ENCODE results near the gene PLOD1. TPM values are rescaled to one million over a fixed set of nuclear protein-coding genes. Genes with fewer than 3 reads are reported as not detected.

Gene PLOD1
- total RNA-seq, 1 experiment from 2014 or later = 80.2 TPM

GRCh38 chr1:11948822-11949458 lies 14.4 kb downstream of the PLOD1 start:
- CTCF ChIA-PET = no interaction called here
- Mint-ChIP-seq H3K9me3 (ENCODE audit: low read depth, unreplicated experiment) (no peaks in the 10 kb centered on the region), H3K4me1 (ENCODE audit: low read depth, unreplicated experiment) (no peaks in the 10 kb centered on the region), H3K36me3 (ENCODE audit: insufficient read depth, unreplicated experiment) (peaks cover 28% of the 10 kb centered on the region), H3K27me3 (ENCODE audit: unreplicated experiment) (no peaks in the 10 kb centered on the region), H3K4me3 (ENCODE audit: low read depth, unreplicated experiment) (no peak overlapping the region), H3K27ac (ENCODE audit: unreplicated experiment) (no peak overlapping the region)
- DNase-seq = no peak
- no peak for TF ChIP-seq CTCF (IDR thresholded peaks at IDR 0.05; ENCODE audit: unreplicated experiment)
- intact Hi-C loops (cut with micrococcal nuclease; ENCODE audit: unreplicated experiment) = no loop called here
- BruUV-seq (replicated peaks) = no TSS peak

GRCh38 chr1:11951901-11952300 lies 17.4 kb downstream of the PLOD1 start:
- H3K36me3 Mint-ChIP-seq (ENCODE audit: insufficient read depth, unreplicated experiment) = peaks cover 28% of the 10 kb centered on the region
- intact Hi-C loops (cut with micrococcal nuclease; ENCODE audit: unreplicated experiment) = no loop called here
- BruUV-seq (replicated peaks) = no TSS peak
- DNase-seq = no peak
- CTCF ChIA-PET = no interaction called here
- no peaks in the 10 kb centered on the region for H3K27me3 Mint-ChIP-seq (ENCODE audit: unreplicated experiment)
- no peak overlapping the region for H3K27ac Mint-ChIP-seq (ENCODE audit: unreplicated experiment)
- no peaks in the 10 kb centered on the region for H3K9me3 Mint-ChIP-seq (ENCODE audit: low read depth, unreplicated experiment)
- no peaks in the 10 kb centered on the region for H3K4me1 Mint-ChIP-seq (ENCODE audit: low read depth, unreplicated experiment)
- TF ChIP-seq CTCF (IDR thresholded peaks at IDR 0.05; ENCODE audit: unreplicated experiment) = no peak
- H3K4me3 Mint-ChIP-seq (ENCODE audit: low read depth, unreplicated experiment) = no peak overlapping the region

- no peak overlapping the region for H3K4me3 Mint-ChIP-seq (ENCODE audit: low read depth, unreplicated experiment)
- no peaks in the 10 kb centered on the region for H3K4me1 Mint-ChIP-seq (ENCODE audit: low read depth, unreplicated experiment)
- TF ChIP-seq CTCF (IDR thresholded peaks at IDR 0.05; ENCODE audit: unreplicated experiment) = no peak
- H3K9me3 Mint-ChIP-seq (ENCODE audit: low read depth, unreplicated experiment) = no peaks in the 10 kb centered on the region
- intact Hi-C loops (cut with micrococcal nuclease; ENCODE audit: unreplicated experiment) = no loop called here
- BruUV-seq (replicated peaks) = no TSS peak
- no peak overlapping the region for H3K27ac Mint-ChIP-seq (ENCODE audit: unreplicated experiment)
- DNase-seq = no peak
- H3K27me3 Mint-ChIP-seq (ENCODE audit: unreplicated experiment) = no peaks in the 10 kb centered on the region
- peaks cover 28% of the 10 kb centered on the region for H3K36me3 Mint-ChIP-seq (ENCODE audit: insufficient read depth, unreplicated experiment)
- CTCF ChIA-PET = interaction anchor here (0.8 kb wide), 1 partner anchor 14 kb away, joined by 4 read pairs; no protein-coding TSS in a partner anchor
Measured at GRCh38 chr1:11952455-11953109, 18.1 kb downstream of the PLOD1 start.

GRCh38 chr1:11955221-11955620 lies 20.7 kb downstream of the PLOD1 start:
- Mint-ChIP-seq H3K9me3 (ENCODE audit: low read depth, unreplicated experiment) (no peaks in the 10 kb centered on the region), H3K36me3 (ENCODE audit: insufficient read depth, unreplicated experiment) (peaks cover 25% of the 10 kb centered on the region), H3K4me1 (ENCODE audit: low read depth, unreplicated experiment) (no peaks in the 10 kb centered on the region), H3K27ac (ENCODE audit: unreplicated experiment) (no peak overlapping the region), H3K4me3 (ENCODE audit: low read depth, unreplicated experiment) (no peak overlapping the region), H3K27me3 (ENCODE audit: unreplicated experiment) (no peaks in the 10 kb centered on the region)
- DNase-seq = no peak
- TF ChIP-seq CTCF (IDR thresholded peaks at IDR 0.05; ENCODE audit: unreplicated experiment) = no peak
- BruUV-seq (replicated peaks) = no TSS peak
- intact Hi-C loops (cut with micrococcal nuclease; ENCODE audit: unreplicated experiment) = no loop called here
- CTCF ChIA-PET = no interaction called here
